ENCODE measurements around the gene NEDD4.
A peak's percentile ranks its signal among the peaks of the same experiment; 100 is the strongest.
"Not testable (repeated sequence)": the region's sequence is repeated elsewhere in the genome, so short reads cannot be mapped to it uniquely, and the experiment has no call there.

Gene NEDD4

DNA sequence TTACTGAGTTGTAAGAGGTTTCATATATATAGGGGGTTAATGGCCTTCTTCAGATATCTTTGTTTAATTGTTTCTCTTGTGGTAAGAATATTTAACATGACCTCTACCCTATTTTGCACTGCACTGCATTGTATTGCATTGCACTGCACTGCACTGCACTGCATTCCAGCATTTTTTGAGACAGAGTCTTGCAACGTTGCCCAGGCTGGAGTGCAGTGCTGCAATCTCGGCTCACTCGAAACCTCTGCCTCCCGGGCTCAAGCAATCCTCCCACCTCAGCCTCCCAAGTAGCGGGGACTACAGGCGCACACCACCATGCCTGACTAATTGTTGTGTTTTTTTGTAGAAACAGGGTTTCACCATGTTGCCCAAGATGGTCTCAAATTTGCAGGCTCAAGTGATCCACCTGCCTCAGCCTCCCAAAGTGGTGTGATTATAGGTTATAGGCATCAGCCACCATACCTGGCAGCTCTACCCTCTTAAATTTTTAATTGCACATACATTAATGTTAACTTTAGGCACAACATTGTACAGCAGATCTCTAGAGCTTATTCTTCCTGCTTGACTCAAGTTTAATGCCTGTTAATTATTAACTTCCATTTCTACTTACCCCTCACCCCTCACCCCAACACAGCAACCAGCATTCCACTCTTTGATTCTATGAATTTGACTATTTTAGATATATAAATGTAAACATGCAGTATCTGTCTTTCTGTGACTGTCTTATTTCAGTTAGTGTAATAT lies 38.4 kb downstream of the NEDD4 start:
- no peak overlapping the region for H3K4me3 ChIP-seq (replicated peaks; ENCODE audit: low read depth, low read length)
- TF ChIP-seq, protein P1, sequence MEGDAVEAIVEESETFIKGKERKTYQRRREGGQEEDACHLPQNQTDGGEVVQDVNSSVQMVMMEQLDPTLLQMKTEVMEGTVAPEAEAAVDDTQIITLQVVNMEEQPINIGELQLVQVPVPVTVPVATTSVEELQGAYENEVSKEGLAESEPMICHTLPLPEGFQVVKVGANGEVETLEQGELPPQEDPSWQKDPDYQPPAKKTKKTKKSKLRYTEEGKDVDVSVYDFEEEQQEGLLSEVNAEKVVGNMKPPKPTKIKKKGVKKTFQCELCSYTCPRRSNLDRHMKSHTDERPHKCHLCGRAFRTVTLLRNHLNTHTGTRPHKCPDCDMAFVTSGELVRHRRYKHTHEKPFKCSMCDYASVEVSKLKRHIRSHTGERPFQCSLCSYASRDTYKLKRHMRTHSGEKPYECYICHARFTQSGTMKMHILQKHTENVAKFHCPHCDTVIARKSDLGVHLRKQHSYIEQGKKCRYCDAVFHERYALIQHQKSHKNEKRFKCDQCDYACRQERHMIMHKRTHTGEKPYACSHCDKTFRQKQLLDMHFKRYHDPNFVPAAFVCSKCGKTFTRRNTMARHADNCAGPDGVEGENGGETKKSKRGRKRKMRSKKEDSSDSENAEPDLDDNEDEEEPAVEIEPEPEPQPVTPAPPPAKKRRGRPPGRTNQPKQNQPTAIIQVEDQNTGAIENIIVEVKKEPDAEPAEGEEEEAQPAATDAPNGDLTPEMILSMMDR (IDR thresholded peaks at IDR 0.05; ENCODE audit: low read length, missing control alignments): no peak
- DNase-seq (ENCODE audit: low read depth): no peak

DNA sequence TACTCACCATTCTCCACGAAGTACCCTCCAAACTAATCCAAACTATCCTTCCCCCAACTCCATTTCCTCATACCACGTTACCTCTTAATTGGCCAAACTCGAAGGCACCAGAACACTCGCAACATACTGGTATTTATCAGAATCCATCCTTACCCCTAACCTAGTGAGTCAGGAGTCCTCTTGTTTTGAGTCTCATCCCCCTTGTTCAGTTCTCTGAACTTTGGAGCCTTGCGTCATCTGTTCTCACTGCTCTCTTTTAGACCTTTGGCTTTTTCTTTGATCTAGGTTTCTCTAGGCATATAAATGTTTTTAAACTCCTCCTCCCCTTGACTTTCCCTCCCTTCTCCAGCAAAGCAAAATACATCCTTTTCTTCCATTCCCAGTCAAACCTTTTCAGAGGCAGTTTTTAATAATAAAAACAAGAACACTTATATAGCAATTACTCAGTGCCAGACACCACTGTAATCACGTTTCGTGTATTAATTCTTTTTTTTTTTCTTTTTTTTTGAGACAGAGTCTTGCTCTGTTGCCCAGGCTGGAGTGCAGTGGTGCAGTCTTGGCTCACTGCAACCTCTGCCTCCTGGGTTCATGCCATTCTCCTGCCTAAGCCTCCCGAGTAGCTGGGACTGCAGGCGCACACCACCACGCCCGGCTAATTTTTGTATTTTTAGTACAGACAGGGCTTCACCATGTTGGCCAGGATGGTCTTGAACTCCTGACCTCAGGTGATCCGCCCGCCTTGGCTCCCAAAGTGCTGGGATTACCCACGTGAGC lies 40.7 kb downstream of the NEDD4 start:
- not testable (repeated sequence) for DNase-seq (ENCODE audit: low read depth); H3K4me3 ChIP-seq (replicated peaks; ENCODE audit: low read depth, low read length)

DNA sequence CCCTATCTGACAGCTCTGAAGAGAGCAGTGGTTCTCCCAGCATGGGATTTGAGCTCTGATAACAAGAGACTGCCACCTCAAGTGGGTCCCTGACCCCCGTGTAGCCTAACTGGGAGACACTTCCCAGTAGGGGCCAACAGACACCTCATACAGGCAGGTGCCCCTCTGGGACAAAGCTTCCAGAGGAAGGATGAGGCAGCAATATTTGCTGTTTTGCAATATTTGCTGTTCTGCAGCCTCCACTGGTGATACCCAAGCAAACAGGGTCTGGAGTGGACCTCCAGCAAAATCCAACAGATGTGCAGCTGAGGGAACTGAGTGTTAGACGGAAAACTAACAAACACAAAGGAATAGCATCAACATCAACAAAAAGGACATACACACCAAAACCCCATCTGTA lies 48.8 kb downstream of the NEDD4 start:
- not testable (repeated sequence) for H3K4me3 ChIP-seq (replicated peaks; ENCODE audit: low read depth, low read length); DNase-seq (ENCODE audit: low read depth)

DNA sequence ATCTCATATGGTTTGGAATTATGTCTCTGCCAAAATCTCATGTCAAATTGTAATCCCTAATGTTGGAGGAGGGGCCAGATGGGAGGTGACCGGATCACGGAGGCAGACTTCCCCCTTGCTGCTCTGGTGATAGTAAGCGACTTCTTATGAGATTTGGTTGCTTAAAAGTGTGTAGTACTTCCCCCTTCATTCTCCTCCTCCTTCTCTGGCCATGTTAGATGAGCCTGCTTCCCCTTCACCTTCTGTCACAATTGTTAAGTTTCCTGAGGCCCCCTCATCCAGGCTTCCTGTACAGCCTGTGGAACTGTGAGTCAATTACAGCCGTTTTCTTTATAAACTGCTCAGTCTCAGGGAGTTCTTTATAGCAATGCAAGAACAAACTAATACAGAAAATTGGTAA lies 51.1 kb downstream of the NEDD4 start:
- DNase-seq (ENCODE audit: low read depth): peak; percentile 16
- no peak overlapping the region for H3K4me3 ChIP-seq (replicated peaks; ENCODE audit: low read depth, low read length)
- TF ChIP-seq, protein P1 (IDR thresholded peaks at IDR 0.05; ENCODE audit: low read length, missing control alignments): no peak

DNA sequence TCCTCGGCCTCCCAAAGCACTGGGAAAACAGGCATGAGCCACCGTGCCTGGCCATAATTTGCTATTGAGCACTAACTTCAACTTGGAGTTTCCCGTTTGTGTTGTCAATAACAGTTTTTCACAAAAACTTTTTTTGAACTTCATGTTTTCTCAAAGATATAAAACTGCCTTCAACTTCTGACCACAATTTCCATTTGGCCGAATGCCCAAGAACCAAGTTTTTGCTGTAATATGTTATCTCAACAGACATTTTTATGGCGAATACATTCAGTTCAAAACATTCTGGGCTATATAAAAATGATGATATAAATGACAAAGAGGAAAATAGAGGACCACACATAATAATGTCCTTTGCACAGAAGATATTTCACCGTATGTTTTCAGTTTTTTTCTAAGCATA lies 56.4 kb downstream of the NEDD4 start:
- TF ChIP-seq, protein P1 (IDR thresholded peaks at IDR 0.05; ENCODE audit: low read length, missing control alignments): no peak
- H3K4me3 ChIP-seq (replicated peaks; ENCODE audit: low read depth, low read length): no peak overlapping the region
- peak; percentile 80 for DNase-seq (ENCODE audit: low read depth)

DNA sequence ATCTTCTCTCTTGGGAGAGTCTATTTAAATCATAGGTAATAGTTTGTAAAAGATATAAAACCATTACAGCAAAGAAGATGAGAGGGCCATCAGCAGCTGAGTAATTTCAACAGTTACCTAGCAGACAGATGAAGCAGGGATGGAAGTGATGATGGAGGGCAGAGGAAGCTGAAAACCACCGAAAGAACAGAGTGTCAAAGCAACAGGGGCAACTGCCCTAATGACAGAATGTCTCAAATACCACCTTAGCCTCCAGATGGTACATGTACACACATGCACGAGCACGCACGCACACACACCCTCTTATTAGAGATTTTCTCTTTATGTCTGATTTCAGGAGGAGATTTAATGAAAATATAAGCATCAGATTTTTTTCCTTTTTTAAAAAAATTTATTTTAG lies 64.5 kb downstream of the NEDD4 start:
- no peak for DNase-seq (ENCODE audit: low read depth)
- TF ChIP-seq, protein P1 (IDR thresholded peaks at IDR 0.05; ENCODE audit: low read length, missing control alignments): no peak
- no peak overlapping the region for H3K4me3 ChIP-seq (replicated peaks; ENCODE audit: low read depth, low read length)

DNA sequence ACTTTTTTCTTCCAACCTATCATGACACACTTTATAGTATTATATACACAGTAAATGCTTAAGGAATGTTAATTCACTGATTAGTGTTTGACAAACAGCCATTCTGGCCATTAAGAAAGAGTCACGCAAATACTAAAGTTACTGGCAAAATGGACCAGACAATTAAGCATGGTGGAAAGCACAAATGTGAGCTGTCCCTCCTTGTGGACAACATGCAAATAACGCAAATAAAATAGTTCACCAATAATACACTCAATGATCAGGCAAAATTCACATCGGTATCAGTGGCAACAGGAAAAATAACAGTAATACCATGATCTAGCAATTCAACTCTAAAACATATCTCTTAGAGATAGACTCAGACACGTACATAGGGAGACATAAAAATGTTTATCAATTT lies 71.7 kb downstream of the NEDD4 start:
- DNase-seq (ENCODE audit: low read depth): no peak
- no peak overlapping the region for H3K4me3 ChIP-seq (replicated peaks; ENCODE audit: low read depth, low read length)
- TF ChIP-seq, protein P1 (IDR thresholded peaks at IDR 0.05; ENCODE audit: low read length, missing control alignments): no peak

DNA sequence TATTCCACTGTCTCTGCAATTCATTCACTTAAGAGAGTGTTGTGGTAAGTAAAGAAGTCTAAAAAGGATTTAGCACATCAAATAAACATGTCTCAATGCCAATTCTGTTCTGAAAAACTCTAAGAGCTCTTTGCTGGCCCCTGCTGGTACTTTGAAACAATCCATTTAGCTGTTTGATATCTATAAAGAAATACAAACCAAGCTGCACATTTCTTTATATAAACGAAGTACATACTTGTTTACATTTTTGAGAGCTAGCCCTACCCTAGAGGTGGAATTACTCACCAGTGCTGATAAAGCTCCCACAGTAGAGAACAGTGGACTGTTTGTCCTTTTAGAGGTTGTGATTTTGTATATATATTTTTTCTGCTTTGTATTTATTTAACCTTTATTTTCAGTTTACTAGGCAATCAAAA lies 75.5 kb downstream of the NEDD4 start:
- DNase-seq (ENCODE audit: low read depth): peak; percentile 91
- TF ChIP-seq, protein P1 (IDR thresholded peaks at IDR 0.05; ENCODE audit: low read length, missing control alignments): peak; percentile 86
- no peak overlapping the region for H3K4me3 ChIP-seq (replicated peaks; ENCODE audit: low read depth, low read length)
